OCI-LY7 (cell line): ENCODE results near the gene CNTN4.

ENCODE experiments used
- CTCF ChIP-seq: fragments of 200-600 bp; sonication (generic); conservative IDR thresholded peaks from 2 replicates; pipeline ENCODE4 v1.5.1; 2014; ENCODE audit warnings: mild to moderate bottlenecking, antibody characterized with exemption, low read length, moderate library complexity, mixed read lengths
- EZH2phosphoT487 ChIP-seq: fragments of 200-600 bp; sonication (generic); IDR thresholded peaks from 2 replicates; pipeline ENCODE4 v1.6.1; 2018; ENCODE audit warnings: low read depth, borderline replicate concordance, mild to moderate bottlenecking, mixed run types, antibody characterized with exemption, low read length, moderate library complexity, mixed read lengths

- no peak for TF ChIP-seq CTCF
- no peak for TF ChIP-seq EZH2phosphoT487
These were observed 112.9 kb downstream of the CNTN4 start for GRCh38 chr3:2211568-2211967.
